Measurements from ENCODE around the gene PGP. TPM values are rescaled to one million over a fixed set of nuclear protein-coding genes. Genes with fewer than 3 reads are reported as not detected.
A peak's percentile ranks its signal among the peaks of the same experiment; 100 is the strongest.
"Not testable (repeated sequence)": the region's sequence is repeated elsewhere in the genome, so short reads cannot be mapped to it uniquely, and the experiment has no call there.

Gene PGP
- total RNA-seq, 1 experiment from 2014 or later, result 38.3 TPM

DNA sequence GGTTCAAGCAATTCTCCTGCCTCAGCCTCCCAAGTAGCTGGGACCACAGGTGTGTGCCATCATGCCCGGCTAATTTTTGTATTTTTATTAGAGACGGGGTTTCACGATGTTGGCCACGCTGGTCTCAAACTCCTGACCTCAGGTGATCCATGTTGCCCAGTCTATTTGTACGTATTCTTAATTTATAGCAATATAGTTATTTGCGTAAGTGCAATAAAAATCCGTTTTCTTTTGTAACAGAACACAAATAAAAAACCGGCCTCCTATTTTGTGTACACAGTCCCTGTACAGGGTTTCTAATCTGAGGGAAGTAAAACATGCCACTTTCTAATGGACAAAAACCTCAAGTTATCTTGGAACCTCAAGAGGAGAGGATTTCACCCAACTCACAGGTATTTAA is 45.6 kb upstream of the PGP start:
- Histone ChIP-seq H4K8ac (replicated peaks; ENCODE audit: insufficient read length, low read depth, low read length) (no peak overlapping the region), H3K56ac (ENCODE audit: insufficient read length, low read depth, low read length) (no peak overlapping the region), H3K4me1 (ENCODE audit: insufficient read depth, low read length) (no peaks in the 10 kb centered on the region), H2AFZ (ENCODE audit: low read length) (no peak overlapping the region), H3K14ac (ENCODE audit: insufficient read depth, low read length) (no peak overlapping the region), H2BK12ac (ENCODE audit: insufficient read length, low read depth, low read length) (no peak overlapping the region), H4K91ac (ENCODE audit: insufficient read length, low read depth, low read length) (no peak overlapping the region), H3K9ac (ENCODE audit: extremely low read depth, insufficient read length, low read length) (no peak overlapping the region), H2BK15ac (ENCODE audit: low read depth, low read length) (no peak overlapping the region), H3K9me3 (ENCODE audit: control insufficient read depth, low read depth, low read length) (no peaks in the 10 kb centered on the region), H2BK20ac (ENCODE audit: low read depth, low read length, poor library complexity, severe bottlenecking) (no peak overlapping the region), H3K23me2 (ENCODE audit: insufficient read length, low read depth, low read length, poor library complexity, severe bottlenecking) (no peaks in the 10 kb centered on the region), H3K4ac (ENCODE audit: low read depth, low read length) (no peak overlapping the region), H2BK5ac (ENCODE audit: insufficient read length, low read length) (no peak overlapping the region), H4K20me1 (ENCODE audit: control insufficient read depth, insufficient read depth, insufficient read length) (peaks cover 2% of the 10 kb centered on the region), H3K27ac (ENCODE audit: insufficient read length, low read depth, low read length) (no peak overlapping the region), H2BK120ac (ENCODE audit: low read depth, low read length, poor library complexity, severe bottlenecking) (no peak overlapping the region), H3T11ph (ENCODE audit: low read length) (no peak overlapping the region), H2AK5ac (ENCODE audit: insufficient read length, low read length) (no peak overlapping the region), H4K5ac (ENCODE audit: insufficient read length, low read depth, low read length) (no peak overlapping the region), H3K79me1 (ENCODE audit: insufficient read depth, low read depth, low read length, poor library complexity, severe bottlenecking) (peaks cover 6% of the 10 kb centered on the region), H3K79me2 (ENCODE audit: insufficient read depth, low read length) (peaks cover 18% of the 10 kb centered on the region), H3K4me2 (ENCODE audit: insufficient read depth, insufficient read length, low read length) (no peak overlapping the region), H3K18ac (ENCODE audit: insufficient read length, low read depth, low read length) (no peak overlapping the region), H3K23ac (ENCODE audit: insufficient read length, low read depth, low read length) (no peak overlapping the region), H3K27me3 (ENCODE audit: insufficient read depth, low read length) (no peaks in the 10 kb centered on the region)
- H3K9me3 Mint-ChIP-seq, result no peaks in the 10 kb centered on the region
- no peaks in the 10 kb centered on the region for H3K27me3 Mint-ChIP-seq (ENCODE audit: low read depth)
- H3K36me3 Mint-ChIP-seq (ENCODE audit: insufficient read depth in 1 of 3, low read depth in 3 of 3), result peaks cover 77 to 100% (median 94%) of the 10 kb centered on the region in 3 experiments
- no peak overlapping the region for H3K4me3 Mint-ChIP-seq
- no peak overlapping the region for H3K27ac Mint-ChIP-seq
- no CpG with 5 or more reads among the region's 8 CpGs for WGBS (ENCODE audit: extremely low coverage, insufficient read length, low lambda C conversion rate)
- H3K4me1 Mint-ChIP-seq, result peaks cover 7 to 9% of the 10 kb centered on the region in 2 experiments
- no peak for DNase-seq
- TF ChIP-seq, protein P1, sequence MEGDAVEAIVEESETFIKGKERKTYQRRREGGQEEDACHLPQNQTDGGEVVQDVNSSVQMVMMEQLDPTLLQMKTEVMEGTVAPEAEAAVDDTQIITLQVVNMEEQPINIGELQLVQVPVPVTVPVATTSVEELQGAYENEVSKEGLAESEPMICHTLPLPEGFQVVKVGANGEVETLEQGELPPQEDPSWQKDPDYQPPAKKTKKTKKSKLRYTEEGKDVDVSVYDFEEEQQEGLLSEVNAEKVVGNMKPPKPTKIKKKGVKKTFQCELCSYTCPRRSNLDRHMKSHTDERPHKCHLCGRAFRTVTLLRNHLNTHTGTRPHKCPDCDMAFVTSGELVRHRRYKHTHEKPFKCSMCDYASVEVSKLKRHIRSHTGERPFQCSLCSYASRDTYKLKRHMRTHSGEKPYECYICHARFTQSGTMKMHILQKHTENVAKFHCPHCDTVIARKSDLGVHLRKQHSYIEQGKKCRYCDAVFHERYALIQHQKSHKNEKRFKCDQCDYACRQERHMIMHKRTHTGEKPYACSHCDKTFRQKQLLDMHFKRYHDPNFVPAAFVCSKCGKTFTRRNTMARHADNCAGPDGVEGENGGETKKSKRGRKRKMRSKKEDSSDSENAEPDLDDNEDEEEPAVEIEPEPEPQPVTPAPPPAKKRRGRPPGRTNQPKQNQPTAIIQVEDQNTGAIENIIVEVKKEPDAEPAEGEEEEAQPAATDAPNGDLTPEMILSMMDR (conservative IDR thresholded peaks at IDR 0.05), result no peak

DNA sequence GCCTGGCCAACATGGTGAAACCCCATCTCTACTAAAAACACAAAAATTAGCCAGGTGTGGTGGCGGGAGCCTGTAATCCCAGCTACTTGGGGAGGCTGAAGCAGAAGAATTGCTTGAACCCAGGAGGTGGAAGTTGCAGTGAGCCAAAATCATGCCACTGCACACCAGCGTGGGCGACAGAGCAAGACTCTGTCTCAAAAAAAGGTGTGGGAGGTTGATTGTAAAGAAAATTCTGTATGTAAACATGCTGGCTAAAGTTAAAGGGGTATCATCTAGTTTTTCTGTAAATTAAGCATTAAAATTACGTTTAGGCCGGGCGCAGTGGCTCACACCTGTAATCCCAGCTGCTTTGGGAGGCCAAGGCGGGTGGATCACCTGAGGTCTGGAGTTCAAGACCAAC is 43.9 kb upstream of the PGP start:
- H2BK120ac ChIP-seq (ENCODE audit: low read depth, low read length, poor library complexity, severe bottlenecking); H3K9me3 Mint-ChIP-seq; H3K27ac ChIP-seq (ENCODE audit: insufficient read length, low read depth, low read length); H3K27me3 Mint-ChIP-seq (ENCODE audit: low read depth); H3K4me1 Mint-ChIP-seq; H3K9ac ChIP-seq (ENCODE audit: extremely low read depth, insufficient read length, low read length); H3K9me3 ChIP-seq (ENCODE audit: control insufficient read depth, low read depth, low read length); H3K79me2 ChIP-seq (ENCODE audit: insufficient read depth, low read length); H3T11ph ChIP-seq (ENCODE audit: low read length); H4K91ac ChIP-seq (ENCODE audit: insufficient read length, low read depth, low read length); H2AK5ac ChIP-seq (ENCODE audit: insufficient read length, low read length); DNase-seq; H3K27me3 ChIP-seq (ENCODE audit: insufficient read depth, low read length); H3K56ac ChIP-seq (ENCODE audit: insufficient read length, low read depth, low read length); H4K5ac ChIP-seq (ENCODE audit: insufficient read length, low read depth, low read length); H2BK5ac ChIP-seq (ENCODE audit: insufficient read length, low read length); H3K4me1 ChIP-seq (ENCODE audit: insufficient read depth, low read length); H3K23me2 ChIP-seq (ENCODE audit: insufficient read length, low read depth, low read length, poor library complexity, severe bottlenecking); H4K20me1 ChIP-seq (ENCODE audit: control insufficient read depth, insufficient read depth, insufficient read length); H3K23ac ChIP-seq (ENCODE audit: insufficient read length, low read depth, low read length); H2BK12ac ChIP-seq (ENCODE audit: insufficient read length, low read depth, low read length); H2AFZ ChIP-seq (ENCODE audit: low read length); H4K8ac ChIP-seq (replicated peaks; ENCODE audit: insufficient read length, low read depth, low read length); H3K14ac ChIP-seq (ENCODE audit: insufficient read depth, low read length); H3K18ac ChIP-seq (ENCODE audit: insufficient read length, low read depth, low read length); H3K79me1 ChIP-seq (ENCODE audit: insufficient read depth, low read depth, low read length, poor library complexity, severe bottlenecking); H2BK15ac ChIP-seq (ENCODE audit: low read depth, low read length); H3K4me2 ChIP-seq (ENCODE audit: insufficient read depth, insufficient read length, low read length); H2BK20ac ChIP-seq (ENCODE audit: low read depth, low read length, poor library complexity, severe bottlenecking); H3K4me3 Mint-ChIP-seq; H3K4ac ChIP-seq (ENCODE audit: low read depth, low read length): not testable (repeated sequence)
- Mint-ChIP-seq H3K27ac (peak overlapping the region in 1 of 3 experiments; percentile 64; a peak in 1 of 7 replicates), H3K36me3 (ENCODE audit: insufficient read depth in 1 of 3, low read depth in 3 of 3) (peaks cover 70 to 99% (median 90%) of the 10 kb centered on the region in 3 experiments)
- WGBS (ENCODE audit: extremely low coverage, insufficient read length, low lambda C conversion rate), result no CpG with 5 or more reads among the region's 7 CpGs

Data from H9 (cell line).